ENCODE measurements around the gene C1R.
"Not testable (repeated sequence)": the region's sequence is repeated elsewhere in the genome, so short reads cannot be mapped to it uniquely, and the experiment has no call there.

The C1R gene

DNA sequence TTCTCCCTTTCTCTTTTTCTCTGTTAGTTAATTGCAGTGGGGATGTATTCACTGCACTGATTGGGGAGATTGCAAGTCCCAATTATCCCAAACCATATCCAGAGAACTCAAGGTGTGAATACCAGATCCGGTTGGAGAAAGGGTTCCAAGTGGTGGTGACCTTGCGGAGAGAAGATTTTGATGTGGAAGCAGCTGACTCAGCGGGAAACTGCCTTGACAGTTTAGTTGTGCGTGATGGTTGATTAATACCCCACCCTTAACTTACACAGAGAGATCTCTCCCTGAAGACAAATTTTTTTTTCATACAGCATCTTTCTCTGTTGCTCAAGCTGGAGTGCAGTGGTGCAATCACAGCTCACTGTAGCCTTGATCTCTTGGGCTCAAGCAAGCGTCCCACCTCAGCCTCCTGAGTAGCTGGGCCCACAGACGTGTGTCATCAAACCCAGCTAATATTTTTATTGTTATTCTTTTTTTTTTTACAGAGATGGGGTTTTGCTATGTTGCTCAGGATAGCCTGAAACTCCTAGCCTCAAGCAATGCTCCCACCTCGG, 27.1 kb downstream of the C1R start:
- DNase-seq = no peak

DNA sequence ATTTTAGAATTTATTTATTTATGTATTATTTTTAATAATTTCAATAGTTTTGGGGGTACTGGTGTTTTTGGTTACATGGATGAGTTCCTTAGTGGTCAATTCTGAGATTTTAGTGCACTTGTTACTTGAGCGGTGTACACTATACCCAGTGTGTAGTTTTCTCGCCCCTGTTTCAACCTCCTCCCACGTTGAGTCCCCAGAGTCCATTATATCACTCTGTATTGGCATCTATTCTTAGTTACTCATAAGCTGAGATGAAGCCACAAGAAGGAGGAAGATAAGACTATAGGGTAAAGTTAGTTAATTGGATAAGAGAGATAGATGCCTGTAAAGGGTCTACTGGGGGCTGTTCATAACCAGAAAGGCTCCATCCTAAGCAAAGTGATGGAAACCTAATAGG, 27.7 kb downstream of the C1R start:
- DNase-seq = no peak

DNA sequence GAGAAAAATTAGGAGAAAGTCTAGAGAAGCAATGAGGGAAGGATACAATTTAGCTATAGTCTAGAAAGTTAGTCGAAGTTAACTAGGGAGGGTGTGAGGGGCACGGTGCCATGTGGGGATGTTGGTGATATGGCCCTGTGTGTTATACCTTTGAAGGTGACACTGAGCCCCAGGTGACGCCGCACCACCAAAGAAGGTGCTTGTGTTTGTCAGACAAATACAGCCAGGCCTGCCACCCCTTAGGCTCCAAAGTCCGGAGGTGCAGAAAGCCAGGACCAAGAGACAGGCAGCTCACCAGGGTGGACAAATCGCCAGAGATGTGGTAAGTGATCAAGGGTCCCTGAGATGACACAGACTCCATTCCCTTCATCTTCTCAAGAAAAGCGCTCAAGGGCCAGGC, 30.6 kb downstream of the C1R start:
- no peak for DNase-seq

DNA sequence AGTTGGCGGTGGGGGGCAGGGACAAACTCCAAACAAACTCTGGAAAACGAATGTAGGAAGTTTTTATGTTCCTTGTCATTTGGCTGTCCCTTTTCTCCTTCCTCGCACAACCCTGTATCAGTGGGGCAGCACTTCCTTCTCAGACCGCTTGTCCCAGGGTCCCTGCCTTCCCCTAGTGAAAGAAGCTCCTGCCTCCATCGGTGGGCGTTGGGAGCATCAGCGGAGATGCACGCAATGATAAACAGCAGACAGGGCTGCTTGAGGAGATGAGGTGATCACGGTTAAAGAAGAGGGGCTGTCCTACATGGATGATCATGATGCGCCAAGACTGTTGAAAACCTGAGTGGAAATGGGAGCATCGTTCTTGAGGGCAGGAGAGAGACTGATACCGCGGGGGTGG, 31.1 kb downstream of the C1R start:
- no peak for DNase-seq

DNA sequence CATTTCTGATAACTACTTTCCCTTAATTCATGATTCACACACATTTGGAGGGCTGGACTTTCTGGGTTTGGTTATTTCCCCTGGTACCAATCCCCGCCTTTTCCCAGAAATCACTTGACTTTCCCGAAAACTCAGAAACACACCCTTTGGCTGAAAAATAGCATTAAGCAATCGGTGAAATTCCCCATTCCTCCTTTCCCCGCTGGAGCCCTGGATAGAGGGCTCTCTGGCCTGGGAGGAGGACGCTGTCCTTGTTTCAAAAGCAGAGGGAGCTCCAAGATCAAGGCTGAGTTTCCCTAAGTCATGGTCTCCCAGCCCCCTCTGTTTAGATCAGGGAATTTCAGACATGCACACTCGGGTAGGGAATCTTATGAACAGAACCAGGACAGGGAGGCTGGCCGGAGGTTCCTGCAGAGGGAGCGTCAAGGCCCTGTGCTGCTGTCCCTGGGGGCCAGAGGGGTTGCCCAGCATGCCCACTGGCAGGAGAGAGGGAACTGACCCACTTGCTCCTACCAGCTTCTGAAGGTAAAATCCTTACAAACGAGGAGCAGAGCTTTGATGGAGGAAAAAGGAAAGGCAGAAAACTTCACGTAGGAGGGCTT, 31.8 kb downstream of the C1R start, which contains the start of gene C1S:
Gene C1S, plus strand, starts transcription at position 366 of the 602 bp plus-strand sequence. CDS start 1,195 bp downstream, outside the sequence.
- DNase-seq = no peak

DNA sequence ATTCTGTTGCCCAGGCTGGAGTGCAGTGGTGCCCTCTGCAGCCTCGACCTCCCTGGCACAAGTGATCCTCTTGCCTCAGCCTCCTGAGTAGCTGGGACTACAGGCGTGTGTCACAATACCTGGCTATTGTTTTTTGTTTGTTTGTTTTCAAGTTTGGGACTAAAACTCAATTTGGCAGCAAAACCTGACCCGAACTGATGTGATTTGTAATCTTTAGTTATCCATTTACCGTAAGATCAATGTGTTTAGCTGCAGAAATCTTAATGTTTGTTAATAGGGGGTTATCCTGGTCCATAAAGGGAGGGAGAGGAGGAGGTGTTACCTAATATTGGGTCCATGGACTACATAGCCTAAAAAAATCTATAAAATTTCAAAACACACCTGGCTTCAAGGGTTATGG, 32.5 kb downstream of the C1R start:
- DNase-seq = no peak

DNA sequence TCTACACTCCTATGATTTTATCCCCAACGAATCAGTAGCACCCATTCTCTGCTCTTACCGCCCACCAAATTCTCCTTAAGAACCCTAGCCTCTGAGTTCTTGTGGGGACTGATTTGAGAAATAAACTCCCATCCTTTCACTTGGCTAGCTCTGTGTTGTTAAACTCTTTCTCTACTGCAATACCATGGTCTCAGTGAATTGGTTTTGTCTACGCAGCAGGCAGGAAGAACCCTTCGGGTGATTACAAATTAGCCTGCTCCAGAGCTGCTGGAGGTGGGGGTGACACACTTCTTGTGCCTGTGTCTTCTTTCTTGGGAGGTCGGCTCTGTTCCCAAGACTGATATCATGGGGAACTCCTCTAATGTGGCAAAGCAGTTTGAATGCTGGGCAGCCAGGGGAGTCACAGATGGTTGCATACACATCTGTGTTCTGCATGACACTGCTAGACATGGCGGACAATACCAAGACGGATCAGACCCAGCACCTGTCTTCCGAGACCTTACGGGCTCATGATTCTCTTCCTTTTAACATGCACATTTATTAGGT, 33.3 kb downstream of the C1R start:
- no peak for DNase-seq

DNA sequence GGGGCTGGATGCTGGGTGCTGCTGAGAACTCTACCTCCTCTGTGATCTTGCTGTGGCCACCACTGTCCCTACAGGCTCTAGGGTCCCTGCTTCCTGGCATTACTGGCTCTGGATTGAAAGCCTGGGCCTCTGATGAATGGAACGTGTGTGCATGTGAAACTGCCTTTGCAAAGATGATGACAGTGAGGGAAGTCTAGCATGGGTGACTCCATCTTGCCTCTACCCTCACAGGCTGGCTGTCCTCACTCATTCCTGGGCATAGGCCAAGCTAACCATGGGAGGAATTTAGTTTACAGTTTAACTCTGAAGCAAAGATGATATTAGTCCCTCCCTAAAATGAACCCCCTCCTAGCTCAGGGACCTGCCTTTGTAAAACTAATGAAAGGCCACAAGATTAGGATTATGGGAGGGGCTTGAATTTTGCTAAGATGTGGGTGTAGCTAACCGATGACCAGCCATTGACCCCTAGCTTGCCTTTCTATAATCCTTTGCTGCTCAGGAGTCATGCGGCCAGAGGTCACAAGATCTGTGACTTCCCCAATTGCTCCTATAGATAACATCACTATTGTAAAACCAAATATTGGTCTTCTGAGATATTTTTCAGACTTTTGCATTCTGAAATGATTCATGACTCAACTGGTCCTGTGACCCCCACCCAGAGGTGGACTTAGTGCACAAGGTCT, 33.9 kb downstream of the C1R start:
- DNase-seq = no peak

DNA sequence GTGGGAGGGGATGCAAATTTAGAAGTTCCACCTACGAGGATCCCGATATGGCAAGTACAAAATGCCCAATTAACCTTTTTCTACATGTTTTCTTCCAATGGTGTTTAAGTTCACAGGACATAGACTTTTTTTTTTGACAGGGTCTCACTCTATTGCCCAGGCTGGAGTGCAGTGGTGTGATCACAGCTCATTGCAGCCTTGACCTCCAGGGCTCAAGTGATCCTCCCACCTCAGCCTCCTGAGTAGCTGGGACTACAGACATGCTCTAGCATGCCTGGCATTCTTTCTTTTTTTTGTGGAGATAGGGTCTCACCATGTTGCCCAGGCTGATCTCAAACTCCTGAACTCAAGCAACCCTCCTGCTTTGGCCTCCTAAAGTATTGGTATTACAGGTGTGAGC, 36.5 kb downstream of the C1R start:
- not testable (repeated sequence) for DNase-seq

DNA sequence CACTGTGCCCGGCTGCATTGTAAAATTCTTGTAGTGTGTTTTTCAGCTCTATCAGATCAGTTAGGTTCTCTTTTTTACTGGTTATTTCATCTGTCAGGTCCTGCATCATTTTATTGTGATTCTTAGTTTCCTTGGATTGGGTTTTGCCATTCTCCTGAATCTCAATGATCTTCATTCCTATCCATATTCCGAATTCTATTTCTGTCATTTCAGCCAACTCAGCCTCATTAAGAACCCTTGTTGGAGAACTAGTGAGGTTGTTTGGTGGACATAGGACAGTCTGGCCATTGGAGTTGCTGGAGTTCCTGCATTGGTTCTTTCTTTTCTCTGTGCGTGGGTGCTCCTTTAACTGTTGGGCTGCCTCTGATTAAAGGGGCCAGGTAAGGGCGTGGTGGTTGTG, 37.3 kb downstream of the C1R start:
- DNase-seq = no peak

DNA sequence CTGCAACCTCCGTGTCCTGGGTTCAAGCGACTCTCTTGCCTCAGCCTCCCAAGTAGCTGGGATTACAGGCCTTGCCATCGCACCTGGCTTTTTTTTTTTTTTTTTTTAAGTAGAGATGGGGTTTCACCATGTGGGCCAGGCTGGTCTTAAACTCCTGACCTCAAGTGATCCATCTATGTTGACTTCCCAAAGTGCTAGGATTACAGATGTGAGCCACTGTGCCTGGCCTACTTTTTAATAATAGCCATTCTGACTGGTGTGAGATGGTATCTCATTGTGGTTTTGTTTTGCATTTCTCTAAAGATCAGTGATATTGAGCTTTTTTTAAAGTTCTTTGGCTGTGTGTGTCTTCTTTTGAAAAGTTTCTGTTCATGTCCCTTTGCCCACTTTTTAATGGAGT, 42.3 kb downstream of the C1R start:
- not testable (repeated sequence) for DNase-seq

DNA sequence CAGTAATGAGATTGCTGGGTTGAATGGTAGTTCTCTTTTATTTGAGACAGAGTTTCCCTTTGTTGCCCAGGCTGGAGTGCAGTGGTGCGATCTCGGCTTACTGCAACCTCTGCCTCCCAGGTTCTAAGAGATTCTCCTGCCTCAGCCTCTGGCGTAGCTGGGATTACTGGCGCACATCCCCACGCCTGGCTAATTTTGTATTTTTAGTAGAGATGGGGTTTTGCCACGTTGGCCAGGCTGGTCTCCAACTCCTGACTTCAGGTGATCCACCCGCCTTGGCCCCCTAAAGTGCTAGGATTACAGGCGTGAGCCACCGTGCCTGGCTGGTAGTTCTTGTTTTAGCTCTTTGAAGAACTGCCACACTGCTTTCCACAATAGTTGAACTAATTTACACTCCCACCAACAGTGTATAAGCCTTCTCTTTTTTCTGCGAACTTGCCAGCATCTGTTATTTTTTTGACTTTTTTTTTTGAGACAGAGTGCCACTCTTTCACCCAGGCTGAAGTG, 42.7 kb downstream of the C1R start:
- not testable (repeated sequence) for DNase-seq

DNA sequence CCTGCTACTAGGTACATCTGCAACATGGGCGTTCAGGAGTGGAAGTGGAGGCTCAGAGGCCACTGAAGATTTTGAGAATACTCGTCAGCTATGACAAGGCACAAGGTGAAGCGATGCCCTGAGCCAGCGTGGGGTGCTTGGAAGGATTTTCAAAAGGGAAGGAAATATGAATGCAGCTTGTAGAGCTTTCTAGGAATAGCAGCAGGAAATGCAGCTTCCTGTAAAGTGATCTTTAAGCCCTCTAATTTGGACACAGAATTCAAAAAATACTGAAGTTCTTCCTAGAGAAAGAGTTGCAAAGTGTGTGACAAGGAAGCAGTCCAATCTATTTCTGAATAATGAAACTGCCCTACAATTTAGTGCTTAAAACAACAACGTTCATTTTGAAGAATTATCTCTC, 44.9 kb downstream of the C1R start:
- no peak for DNase-seq

DNA sequence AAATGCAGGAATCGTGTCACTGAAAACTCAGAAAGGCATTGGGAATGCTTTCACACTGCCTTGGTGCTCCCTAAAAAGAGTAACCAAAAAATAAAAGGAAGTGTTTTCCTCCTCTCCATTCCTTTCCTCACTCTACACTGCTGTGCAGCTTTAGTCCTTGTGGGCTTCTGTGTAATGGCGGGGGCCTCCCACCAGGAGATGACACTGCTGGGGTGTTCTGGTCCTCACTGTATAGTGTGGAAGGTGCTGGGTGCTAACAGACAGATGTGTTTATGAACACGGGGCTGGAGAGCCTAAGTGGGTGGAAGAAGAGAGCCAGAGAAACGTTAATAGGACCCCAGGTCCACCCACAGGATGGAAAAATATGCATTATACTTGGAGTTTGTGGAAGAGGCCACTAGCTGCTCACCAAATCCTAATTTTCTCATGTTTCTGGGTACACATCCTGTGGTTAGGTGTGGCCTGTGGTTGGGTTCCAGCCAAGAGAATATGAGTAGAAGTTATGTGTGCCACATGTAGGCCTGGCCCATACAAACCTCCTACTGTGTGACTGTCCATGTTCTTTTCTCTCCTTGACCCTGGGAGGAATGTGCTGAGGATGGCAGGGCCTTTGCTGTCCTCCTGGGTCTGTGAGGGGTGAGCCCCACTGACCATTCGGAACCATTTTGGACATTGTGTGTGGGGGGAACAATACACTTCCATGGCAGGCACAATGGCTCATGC, 45.7 kb downstream of the C1R start:
- DNase-seq = no peak

DNA sequence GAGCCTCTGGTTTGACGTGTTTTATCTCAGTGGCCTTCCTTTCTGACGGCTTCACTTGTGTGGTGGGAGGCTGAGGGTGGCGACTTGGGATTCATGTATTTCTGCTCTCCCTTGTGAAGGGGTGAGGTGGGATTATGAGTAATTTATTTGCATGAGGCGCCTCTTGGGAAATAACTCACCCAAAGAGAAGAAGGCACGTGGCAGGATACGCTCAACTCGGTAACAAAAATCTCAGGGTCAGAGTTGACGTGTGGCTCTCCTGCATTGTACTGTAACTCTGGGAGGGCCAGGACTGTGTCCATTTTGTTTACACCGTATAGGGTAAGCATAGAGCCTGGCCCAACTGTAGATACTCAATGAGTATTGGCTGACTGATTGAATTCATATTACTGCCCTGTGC, 46.3 kb downstream of the C1R start:
- DNase-seq = no peak

DNA sequence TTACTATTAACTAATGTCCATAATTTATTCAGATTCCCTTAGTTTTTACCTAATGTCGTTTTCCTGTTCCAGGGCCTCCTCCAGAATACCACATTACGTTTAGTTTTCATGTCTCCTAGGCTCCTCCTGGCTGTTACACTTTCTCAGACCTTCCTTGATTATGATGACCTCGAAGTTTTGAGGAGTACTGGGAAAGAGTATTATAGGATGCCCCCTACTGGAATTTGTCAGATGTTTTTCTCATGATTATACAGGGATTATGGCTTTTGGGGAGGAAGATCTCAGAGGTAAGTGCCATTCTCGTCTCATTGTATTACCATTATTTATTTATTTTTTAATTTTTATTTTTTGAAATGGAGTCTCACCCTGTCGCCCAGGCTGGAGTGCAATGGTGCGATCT, 49.4 kb downstream of the C1R start:
- DNase-seq = peak; percentile 6

DNA sequence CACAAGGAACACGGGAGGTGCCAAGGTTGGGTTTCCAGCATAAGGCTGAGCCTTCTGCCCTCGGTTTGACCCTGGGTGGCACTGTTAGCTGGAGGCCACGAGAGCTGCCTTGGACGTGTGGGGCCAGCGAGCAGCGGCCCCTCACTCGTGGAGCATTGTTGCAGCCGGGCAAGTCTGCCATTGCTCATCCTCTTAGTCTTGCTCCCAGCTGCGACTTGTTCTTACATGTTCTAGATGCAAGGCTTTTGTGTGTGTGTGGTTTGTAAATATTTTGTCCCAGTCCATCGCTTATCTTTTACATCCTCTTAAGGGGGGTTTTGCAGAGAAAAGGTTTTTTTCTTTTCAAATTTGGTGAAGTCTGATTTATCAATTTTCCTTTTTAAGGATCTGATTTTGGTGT, 52.8 kb downstream of the C1R start:
- DNase-seq = no peak

DNA sequence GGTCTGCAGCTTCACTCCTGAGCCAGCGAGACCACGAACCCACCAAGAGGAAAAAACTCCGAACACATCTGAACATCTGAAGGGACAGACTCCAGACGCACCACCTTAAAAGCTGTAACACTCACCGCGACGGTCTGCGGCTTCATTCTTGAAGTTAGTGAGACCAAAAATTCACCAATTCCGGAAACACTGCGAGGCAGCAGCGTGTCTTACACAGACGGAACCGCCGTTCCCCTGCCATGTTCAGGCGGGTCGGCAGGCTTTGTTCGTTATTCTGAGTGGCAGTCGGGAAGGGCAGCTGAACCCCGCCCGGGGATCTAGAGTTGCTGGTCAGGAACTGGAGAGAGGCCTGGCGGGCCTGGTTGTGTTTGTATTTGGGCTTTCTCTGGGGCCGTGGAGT, 53.7 kb downstream of the C1R start:
- DNase-seq = no peak

DNA sequence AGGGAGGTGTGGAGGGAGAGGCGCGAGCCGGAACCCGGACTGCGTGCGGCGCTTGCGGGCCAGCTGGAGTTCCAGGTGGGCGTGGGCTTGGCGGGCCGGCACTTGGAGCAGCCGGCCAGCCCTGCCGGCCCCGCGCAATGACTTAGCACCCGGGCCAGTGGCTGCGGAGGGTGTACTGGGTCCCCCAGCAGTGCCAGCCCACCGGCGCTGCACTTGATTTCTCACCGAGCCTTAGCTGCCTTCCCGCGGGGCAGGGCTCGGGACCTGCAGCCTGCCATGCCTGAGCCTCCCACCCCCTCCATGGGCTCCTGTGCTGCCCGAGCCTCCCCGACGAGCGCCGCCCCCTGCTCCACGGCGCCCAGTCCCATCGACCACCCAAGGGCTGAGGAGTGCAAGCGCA, 54.8 kb downstream of the C1R start:
- DNase-seq = not testable (repeated sequence)

DNA sequence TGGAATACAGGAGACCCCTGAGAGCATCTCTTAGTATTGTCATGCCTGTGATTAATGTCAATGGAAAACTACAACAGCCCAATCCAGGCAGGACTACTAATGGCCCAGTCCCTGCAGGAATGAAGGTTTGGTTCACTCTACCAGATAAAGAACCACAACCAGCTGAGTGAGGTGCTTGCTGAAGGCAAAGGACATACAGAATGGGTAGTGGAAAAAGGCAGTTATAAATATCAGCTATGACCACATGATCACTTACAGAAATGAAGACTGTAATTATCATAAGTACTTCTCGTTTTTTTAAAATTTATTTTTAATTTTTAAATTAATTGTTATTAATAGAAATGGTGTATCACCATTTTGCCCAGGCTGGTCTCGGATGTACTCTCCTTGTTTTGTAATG, 56.8 kb downstream of the C1R start:
- no peak for DNase-seq

DNA sequence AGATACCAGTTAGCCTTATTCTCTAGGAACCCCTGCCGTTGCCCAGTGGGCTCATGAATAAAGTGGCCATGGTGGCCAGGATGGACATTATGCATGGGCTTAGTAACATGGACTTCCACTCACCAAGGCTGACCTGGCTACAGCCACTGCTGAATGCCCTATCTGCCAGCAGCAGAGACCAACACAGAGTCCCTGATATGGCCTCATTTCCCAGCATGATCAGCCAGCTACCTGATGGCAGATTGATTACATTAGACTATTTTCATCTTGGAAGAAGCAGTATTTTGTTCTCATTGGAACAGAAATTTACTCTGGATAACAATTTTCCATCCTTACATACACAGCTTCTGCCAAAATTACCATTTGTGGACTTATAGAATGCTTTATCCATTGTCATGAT, 57.8 kb downstream of the C1R start:
- no peak for DNase-seq

DNA sequence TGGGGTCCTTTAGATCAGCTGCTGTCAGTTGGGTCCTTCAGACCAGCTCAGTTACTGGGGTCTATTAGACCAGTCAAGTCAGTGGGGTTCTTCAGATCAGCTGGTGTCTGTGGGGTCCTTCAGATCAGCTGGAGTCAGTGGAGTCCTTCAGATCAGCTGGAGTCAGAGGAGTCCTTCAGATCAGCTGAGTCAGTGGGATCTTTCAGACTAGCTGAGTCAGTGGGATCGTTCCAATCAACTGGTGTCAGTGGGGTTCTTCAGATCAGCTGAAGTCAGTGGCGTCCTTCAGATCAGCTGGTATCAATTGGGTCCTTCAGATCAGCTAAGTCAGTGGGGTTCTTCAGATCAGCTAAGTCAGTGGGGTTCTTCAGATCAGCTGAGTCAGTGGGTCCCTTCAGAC, 59.3 kb downstream of the C1R start:
- no peak for DNase-seq

DNA sequence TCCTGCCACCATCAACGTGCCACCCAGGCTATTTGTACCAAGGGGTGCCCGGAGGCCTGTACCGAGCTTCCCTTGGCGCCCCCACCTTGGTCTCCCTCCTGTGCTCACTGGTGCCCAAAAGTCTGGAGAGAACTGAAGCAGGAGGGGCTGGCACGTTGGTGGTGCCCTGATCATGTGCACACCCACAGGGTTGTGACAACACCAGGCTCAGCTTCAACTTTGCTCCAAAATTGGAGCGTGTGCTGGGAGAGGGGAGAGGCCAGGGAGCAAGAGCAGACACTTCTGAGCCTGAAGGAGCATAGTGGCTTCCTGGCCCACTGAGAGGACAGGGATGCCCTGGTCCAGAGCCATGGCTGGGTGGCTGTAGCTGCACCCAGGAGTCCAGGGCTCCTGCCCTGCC, 60.9 kb downstream of the C1R start:
- DNase-seq = no peak

Data from NCI-H510A treated with DMSO at 0.1 percent for 48 hours (cell line).